ENCODE measurements around the gene CYP4F8.
"Not testable (repeated sequence)": the region's sequence is repeated elsewhere in the genome, so short reads cannot be mapped to it uniquely, and the experiment has no call there.

The CYP4F8 gene, protein sequence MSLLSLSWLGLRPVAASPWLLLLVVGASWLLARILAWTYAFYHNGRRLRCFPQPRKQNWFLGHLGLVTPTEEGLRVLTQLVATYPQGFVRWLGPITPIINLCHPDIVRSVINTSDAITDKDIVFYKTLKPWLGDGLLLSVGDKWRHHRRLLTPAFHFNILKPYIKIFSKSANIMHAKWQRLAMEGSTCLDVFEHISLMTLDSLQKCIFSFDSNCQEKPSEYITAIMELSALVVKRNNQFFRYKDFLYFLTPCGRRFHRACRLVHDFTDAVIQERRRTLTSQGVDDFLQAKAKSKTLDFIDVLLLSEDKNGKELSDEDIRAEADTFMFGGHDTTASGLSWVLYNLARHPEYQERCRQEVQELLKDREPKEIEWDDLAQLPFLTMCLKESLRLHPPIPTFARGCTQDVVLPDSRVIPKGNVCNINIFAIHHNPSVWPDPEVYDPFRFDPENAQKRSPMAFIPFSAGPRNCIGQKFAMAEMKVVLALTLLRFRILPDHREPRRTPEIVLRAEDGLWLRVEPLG

DNA sequence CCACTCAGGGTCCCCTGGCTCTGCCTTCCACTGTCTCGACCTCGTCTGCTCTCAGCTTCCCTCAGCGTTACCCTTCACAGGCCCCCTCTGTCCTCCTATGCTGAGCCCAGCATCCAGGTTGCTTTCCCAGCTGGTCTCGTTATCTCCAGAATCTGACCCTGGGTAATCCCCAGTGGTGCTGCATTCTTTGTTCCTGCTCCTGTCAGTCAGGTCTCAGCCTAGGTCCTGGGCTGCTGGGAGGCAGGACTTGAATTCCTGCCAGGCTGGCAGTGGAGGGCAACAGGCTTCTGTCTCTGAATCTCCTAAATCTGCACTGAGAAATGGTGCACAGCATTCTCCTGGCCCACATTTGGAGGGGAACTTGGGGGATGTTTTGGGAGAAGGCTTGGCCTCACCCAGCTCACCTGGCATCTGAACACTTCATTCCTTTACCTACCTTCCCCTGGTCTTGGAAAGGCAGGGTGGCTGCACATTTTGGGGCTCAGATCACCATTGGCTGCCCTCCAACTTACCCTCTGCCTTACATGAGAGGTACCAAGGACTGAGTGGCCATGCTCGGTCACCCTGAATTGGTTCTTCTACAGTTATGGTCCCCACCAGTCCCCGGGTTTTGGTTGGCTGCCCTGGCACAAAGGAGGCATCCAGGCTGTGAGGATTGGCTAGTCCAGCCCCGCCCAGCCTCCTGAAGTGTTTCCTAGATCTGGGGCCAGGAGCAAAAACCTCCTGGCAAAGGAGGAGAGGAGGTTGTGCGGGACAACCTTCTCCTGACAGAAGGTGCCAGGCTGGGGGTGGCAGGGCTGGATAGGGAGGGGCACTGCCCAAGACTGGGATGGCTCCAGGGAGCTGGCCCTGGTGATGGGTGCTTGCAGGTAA is at the start of gene CYP4F8:
Gene CYP4F8, plus strand, starts transcription at position 712 of the 873 bp plus-strand sequence. CDS start 399 bp downstream, outside the sequence.
- FAIRE-seq (no peak), DNase-seq (ENCODE audit: insufficient read length, low spot score) (no peak)
- no peak for TF ChIP-seq POLR2A (IDR thresholded peaks at IDR 0.05; ENCODE audit: low read depth, low read length)

DNA sequence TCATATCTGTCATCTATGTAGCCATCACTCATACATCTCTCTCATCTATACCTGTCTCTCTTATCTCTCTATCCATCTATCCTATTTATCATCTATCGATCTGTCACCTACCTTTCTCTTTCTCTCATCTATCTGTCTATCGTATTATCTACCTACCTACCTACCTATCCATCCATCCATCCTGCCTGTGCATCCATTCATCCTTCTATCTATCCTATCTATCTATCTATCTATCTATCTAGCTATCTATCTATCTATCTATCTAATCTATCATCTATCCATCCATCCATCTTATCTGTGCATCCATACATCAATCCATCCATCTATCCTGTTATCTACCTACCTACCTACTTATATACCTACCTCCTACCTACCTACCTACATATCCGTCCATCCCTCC is 44.6 kb upstream of the CYP4F8 start:
- no peak for FAIRE-seq
- TF ChIP-seq POLR2A (IDR thresholded peaks at IDR 0.05; ENCODE audit: low read depth, low read length), result no peak
- DNase-seq (ENCODE audit: insufficient read length, low spot score), result no peak

DNA sequence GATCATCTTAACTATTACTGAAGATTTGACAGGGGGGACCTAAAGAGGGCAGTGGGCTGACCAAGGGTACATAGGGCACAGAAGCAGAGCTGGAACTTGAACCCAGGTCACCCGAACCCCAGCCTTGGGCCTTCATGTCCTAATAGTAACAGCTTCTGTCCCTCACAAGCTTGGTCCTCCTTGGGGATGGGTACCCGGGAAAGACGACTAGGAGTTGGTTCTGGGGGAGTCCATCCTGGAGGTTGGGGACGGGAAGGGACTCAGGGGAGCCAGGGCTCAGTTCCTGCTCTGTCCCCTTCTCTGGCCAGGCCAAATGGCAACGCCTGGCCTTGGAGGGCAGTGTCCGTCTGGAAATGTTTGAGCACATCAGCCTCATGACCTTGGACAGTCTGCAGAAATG is 39.6 kb upstream of the CYP4F8 start:
- DNase-seq (ENCODE audit: insufficient read length, low spot score), result no peak
- TF ChIP-seq POLR2A (IDR thresholded peaks at IDR 0.05; ENCODE audit: low read depth, low read length), result no peak
- no peak for FAIRE-seq

DNA sequence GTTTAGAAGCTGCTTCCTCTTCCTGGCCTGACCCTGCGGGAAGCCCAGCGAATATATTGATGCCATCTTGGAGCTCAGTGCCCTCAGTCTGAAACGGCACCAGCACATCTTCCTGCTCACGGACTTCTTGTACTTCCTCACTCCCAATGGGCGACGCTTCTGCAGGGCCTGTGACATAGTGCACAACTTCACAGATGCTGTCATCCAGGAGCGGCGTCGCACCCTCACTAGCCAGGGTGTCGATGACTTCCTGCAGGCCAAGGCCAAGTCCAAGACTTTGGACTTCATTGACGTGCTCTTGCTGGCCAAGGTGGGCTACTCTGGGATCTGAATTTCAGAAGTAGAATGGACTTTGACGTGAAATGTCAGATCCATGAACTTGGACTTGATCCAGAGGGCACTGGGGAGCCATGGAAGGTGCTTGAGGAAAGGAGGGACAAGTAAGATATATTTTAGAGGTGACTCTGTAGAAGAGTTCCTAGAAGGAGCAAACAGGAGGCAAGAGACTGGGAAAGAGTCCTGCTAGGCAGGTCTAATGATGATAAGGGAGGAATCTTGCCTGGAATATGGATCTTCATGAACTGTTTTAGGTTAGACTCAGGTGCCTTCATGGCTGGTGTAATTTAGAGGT is 38.4 kb upstream of the CYP4F8 start:
- DNase-seq (ENCODE audit: insufficient read length, low spot score) (no peak), FAIRE-seq (no peak)
- no peak for TF ChIP-seq POLR2A (IDR thresholded peaks at IDR 0.05; ENCODE audit: low read depth, low read length)

DNA sequence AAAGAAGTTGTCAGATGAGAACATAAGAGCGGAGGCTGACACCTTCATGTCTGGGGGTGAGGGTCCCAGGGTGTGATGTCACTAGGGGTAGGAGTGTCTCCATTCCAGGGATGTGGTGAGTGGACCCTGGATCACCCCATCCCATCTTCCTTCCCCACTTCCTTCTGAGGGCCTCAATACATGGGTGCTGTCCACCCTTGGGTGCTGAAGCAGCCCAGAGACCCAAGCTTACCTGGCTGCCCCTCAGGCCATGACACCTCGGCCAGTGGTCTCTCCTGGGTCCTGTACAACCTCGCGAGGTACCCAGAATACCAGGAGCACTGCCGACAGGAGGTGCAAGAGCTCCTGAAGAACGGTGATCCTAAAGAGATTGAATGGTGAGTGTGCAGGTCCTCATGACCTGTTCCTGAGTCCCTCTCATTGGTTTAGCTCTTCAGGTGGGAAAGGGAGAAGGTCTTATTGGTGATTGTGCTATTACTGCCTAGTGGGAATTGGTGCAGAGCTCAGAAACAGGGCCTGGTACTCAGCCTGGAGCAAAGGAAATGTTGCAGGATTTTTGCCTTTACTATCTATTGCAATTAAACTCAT is 37.7 kb upstream of the CYP4F8 start:
- FAIRE-seq, result no peak
- DNase-seq (ENCODE audit: insufficient read length, low spot score), result no peak
- no peak for TF ChIP-seq POLR2A (IDR thresholded peaks at IDR 0.05; ENCODE audit: low read depth, low read length)

DNA sequence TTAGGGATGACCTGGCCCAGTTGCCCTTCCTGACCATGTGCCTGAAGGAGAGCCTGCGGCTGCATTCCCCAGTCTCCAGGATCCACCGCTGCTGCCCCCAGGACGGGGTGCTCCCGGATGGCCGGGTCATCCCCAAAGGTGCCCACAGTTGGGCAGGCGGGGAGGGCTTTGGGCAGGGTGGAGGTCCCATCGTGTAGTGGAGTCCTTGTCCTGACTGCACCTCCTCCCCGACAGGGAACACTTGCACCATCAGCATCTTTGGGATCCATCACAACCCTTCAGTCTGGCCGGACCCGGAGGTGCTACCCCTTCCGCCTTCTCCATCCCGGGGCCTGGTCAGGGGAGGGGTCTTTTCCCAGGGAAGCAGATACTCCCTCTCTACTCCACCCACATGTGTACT is 31.7 kb upstream of the CYP4F8 start:
- DNase-seq (ENCODE audit: insufficient read length, low spot score) (no peak), FAIRE-seq (no peak)
- TF ChIP-seq POLR2A (IDR thresholded peaks at IDR 0.05; ENCODE audit: low read depth, low read length), result no peak

DNA sequence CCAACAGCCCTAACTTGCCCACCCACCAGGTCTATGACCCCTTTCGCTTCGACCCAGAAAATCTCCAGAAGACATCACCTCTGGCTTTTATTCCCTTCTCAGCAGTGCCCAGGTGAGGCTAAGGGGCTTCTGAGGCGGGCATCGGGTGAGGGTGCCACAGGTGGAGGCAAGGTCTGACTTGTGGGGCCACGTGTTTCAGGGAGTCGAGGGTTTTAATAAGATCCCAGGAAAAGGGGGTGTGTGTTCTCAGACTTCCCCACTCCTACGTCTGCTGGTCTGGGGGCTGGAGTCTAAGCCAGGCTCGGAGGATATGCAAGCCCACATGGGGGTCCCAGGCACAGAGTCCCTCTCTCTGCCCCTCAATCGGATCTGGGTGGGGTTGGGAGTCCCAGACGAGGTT is 30.9 kb upstream of the CYP4F8 start:
- DNase-seq (ENCODE audit: insufficient read length, low spot score) (no peak), FAIRE-seq (no peak)
- TF ChIP-seq POLR2A (IDR thresholded peaks at IDR 0.05; ENCODE audit: low read depth, low read length), result no peak

DNA sequence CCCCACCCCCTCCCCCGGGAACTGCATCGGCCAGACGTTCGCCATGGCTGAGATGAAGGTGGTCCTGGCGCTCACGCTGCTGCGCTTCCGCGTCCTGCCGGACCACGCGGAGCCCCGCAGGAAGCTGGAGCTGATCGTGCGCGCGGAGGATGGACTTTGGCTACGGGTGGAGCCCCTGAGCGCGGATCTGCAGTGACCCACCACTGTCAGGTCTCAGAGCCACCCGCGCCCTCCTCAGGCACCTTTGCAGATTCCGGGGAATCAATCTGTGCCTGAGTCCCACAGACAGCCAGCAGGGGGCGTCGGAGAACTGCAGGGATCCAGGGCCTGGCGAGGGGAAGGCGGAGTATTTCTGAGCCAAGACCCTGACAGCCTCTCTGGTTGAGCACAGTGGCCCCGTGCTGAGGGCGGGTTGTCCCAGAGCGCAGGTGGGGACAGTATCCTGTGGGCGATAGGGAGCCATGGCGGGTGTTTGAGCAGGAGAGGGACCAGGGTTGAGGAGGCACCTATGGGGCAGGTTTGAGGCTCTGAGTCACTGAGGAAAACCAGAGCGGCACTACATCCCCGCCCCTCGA is 30.4 kb upstream of the CYP4F8 start:
- TF ChIP-seq POLR2A (IDR thresholded peaks at IDR 0.05; ENCODE audit: low read depth, low read length), result no peak
- no peak for FAIRE-seq
- peak; percentile 78 for DNase-seq (ENCODE audit: insufficient read length, low spot score)

DNA sequence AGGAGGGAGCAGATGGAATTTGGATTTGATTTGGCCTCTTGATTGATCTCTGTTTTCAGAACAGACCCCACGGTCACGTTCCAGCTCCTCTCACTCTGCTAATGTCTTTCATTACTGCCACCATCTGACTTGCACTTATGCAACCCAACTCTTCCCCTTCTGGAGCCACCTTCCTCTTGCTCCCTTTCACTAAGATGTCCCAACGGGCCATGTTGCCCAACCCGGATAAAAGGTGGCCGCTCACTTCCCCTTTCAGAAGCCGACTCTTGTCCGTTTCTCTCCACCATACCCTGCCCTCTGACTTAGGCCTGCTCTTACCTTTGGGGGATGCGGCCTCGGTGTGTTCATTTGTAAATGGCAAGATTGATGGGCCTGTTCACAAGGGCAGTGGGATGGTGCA is 27.4 kb upstream of the CYP4F8 start:
- no peak for DNase-seq (ENCODE audit: insufficient read length, low spot score)
- TF ChIP-seq POLR2A (IDR thresholded peaks at IDR 0.05; ENCODE audit: low read depth, low read length), result no peak
- no peak for FAIRE-seq

DNA sequence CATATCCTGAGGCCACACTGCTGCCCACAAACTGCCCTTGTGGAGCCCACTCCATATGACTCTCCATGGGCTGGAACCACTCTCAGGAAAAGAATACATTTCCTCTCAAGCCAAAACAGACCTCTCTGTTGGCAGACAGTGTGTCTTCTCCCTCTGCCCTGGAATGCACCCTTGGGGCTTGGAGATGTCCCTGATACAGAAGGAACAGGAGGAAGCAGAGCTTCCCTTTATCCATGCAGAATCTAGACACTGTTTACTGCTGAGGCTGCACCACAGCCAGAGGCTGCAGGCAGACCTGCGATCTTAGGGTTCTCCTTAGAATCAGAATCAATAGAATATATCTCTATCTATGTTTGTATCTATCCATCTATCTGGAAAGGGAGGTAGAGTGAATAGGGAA is 26.8 kb upstream of the CYP4F8 start:
- TF ChIP-seq POLR2A (IDR thresholded peaks at IDR 0.05; ENCODE audit: low read depth, low read length), result no peak
- FAIRE-seq, result no peak

DNA sequence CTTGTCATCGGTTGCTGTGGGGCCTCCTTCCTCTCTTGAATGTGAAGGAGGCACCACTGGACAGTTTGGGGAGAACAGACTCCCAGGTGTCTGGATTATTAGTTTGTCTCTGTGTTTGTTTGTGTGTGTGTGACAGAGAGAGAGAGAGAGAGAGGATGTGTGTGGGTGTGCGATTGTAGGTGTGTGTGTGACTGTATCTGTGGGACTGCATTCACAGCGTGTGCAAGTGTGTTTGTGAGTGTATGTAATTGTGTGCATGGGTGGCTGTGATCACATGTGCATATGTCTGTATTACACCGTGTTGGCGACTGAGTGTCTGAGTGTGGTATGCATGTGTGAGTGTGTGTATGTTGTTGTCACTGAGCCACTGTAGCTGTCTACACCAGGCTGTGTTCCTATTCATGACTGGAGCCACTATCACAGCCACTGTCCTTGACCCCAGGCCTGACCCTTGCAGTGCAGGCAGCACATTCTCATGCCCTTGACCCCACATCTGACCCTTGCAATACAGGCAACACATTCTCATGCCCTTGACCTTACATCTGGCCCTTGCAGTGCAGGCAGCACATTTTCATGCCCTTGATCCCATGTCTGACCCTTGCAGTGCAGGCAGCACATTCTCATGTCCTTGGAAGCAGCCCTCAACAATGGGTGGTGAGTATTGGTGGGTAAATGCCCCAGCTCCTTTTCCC is 25.1 kb upstream of the CYP4F8 start:
- no peak for TF ChIP-seq POLR2A (IDR thresholded peaks at IDR 0.05; ENCODE audit: low read depth, low read length)

More for the DNA sequence above, 26.8 kb upstream of the CYP4F8 start:
- DNase-seq (ENCODE audit: insufficient read length, low spot score), result no peak

DNA sequence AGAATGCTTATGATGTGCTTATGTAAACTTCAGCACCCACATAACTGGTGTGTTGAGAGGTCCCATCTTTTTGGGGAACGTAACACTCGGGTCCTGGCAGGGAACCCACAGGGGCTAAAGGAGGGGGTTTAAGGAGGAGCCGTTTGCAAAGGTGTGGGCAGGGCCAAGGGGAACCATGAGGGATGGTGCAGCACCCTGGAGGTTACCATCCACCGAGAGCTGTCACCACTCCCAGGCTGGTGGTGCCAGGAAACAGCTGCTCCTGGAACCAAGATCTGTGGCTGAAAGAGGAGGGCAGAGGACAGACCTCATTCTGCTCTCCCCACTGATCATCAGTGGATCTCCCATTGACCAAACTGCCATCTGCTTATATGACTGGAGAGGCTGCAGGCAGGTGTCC is 23.2 kb upstream of the CYP4F8 start:
- no peak for DNase-seq (ENCODE audit: insufficient read length, low spot score)
- TF ChIP-seq POLR2A (IDR thresholded peaks at IDR 0.05; ENCODE audit: low read depth, low read length), result no peak
- FAIRE-seq, result no peak

More for the DNA sequence above, 25.1 kb upstream of the CYP4F8 start:
- FAIRE-seq (no peak), DNase-seq (ENCODE audit: insufficient read length, low spot score) (no peak)

DNA sequence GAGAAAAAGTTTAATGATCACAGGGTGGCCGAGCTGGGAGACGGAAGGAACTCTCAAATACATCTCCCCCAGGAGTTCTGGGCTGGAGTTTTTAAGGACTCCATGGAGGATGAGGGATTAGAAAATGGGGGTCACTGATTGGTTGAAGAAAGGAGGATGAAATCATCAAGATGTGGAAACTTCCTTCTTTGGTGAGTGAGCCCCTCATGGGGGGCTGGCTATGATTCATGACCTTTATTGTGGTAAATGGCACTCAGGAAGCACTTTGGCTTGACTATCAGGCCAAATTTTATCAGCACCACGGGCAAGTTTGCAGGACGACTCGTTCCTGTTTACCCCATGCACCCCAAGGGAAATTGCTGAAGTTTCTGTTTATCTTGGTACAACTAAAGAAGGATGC is 22.5 kb upstream of the CYP4F8 start:
- not testable (repeated sequence) for FAIRE-seq; DNase-seq (ENCODE audit: insufficient read length, low spot score)

DNA sequence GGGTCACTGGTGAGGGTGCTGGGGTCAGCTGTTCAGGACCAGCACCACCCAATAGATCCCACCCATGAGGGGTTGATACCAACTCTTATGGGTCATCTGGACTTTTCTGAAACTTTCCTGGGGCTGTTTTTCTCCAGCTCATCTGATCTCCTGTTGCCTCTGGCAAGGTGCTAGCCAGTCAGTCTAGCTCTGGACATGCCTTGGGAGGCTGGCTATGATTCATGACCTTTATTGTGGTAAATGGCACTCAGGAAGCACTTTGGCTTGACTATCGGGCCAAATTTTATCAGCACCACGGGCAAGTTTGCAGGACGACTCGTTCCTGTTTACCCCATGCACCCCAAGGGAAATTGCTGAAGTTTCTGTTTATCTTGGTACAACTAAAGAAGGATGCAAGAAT is 21.3 kb upstream of the CYP4F8 start:
- FAIRE-seq; DNase-seq (ENCODE audit: insufficient read length, low spot score): not testable (repeated sequence)

Measured in H54 (cell line).